HG02678 (cell line): ENCODE data around the gene CTCF.
"Not testable (repeated sequence)": the region's sequence is repeated elsewhere in the genome, so short reads cannot be mapped to it uniquely, and the experiment has no call there.

Source experiments
- ATAC-seq: cut with Tn5 transposase; IDR thresholded peaks from one replicate; pipeline ENCODE4 v1.9.1; 2021; ENCODE audit warnings: mild to moderate bottlenecking, moderate library complexity; ENCODE audit not compliant: unreplicated experiment

Gene CTCF, protein sequence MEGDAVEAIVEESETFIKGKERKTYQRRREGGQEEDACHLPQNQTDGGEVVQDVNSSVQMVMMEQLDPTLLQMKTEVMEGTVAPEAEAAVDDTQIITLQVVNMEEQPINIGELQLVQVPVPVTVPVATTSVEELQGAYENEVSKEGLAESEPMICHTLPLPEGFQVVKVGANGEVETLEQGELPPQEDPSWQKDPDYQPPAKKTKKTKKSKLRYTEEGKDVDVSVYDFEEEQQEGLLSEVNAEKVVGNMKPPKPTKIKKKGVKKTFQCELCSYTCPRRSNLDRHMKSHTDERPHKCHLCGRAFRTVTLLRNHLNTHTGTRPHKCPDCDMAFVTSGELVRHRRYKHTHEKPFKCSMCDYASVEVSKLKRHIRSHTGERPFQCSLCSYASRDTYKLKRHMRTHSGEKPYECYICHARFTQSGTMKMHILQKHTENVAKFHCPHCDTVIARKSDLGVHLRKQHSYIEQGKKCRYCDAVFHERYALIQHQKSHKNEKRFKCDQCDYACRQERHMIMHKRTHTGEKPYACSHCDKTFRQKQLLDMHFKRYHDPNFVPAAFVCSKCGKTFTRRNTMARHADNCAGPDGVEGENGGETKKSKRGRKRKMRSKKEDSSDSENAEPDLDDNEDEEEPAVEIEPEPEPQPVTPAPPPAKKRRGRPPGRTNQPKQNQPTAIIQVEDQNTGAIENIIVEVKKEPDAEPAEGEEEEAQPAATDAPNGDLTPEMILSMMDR

DNA sequence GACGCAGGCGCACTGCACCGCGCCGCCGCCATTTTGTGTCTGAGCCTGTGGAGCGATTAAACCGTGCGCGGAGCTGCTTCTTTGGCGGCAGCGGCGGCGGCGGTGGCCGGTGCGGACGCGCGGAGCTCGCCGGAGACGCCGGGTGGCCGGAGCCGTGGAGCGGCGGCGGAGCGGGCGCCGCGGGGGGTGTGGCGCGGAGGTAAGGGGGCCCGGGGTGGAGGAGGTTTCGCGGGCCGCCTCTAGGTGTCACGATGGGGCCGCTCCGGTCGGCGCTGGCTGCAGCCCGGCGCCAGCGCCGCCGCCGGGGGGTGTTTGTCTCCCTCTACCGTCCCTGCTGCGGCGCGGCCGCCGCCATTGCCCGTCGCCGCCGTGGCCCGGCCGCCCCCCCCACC is at the start of gene CTCF:
CTCF (plus strand) TSS at position 1 of the 392 bp plus-strand sequence. CDS start 48,307 bp downstream, outside the sequence.
- peak; percentile 48 for ATAC-seq

DNA sequence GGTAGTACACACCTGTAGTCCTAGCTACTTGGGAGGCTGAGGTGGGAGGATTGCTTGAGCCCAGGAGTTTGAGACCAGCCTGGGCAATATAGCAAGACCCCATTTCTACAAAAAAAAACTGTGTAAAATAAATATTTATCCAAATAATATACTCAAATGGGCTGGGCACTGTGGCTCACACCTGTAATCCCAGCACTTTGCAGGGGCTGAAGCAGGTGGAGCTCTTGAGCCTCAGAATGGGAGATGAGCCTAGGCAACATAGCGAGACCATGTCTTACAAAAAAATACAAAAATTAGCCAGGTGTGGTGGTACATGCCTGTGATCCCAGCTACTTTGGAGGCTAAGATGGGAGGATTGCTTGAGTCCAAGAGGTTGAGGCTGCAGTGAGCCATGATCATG is 48.4 kb upstream of the CTCF start:
- not testable (repeated sequence) for ATAC-seq

DNA sequence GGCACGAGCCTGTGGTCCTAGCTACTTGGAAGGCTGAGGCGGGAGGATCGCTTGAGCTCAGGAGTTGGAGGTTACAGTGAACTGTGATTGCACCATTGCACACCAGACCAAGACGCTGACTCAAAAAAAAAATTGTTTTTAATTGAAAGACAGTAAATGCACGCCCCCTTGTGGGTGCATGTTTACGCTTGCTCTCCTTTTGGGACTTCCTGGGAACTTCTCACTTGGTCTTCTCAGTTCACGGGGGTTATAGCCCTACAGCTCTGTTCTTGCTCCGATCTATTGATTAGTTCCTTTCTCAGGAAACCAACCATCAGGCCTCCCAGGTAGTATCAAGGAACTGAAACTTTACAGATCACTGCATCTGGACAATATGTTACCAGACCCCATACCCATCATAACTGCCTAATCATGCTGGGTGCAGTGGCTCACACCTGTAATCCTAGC is 47.9 kb upstream of the CTCF start:
- ATAC-seq, result no peak

DNA sequence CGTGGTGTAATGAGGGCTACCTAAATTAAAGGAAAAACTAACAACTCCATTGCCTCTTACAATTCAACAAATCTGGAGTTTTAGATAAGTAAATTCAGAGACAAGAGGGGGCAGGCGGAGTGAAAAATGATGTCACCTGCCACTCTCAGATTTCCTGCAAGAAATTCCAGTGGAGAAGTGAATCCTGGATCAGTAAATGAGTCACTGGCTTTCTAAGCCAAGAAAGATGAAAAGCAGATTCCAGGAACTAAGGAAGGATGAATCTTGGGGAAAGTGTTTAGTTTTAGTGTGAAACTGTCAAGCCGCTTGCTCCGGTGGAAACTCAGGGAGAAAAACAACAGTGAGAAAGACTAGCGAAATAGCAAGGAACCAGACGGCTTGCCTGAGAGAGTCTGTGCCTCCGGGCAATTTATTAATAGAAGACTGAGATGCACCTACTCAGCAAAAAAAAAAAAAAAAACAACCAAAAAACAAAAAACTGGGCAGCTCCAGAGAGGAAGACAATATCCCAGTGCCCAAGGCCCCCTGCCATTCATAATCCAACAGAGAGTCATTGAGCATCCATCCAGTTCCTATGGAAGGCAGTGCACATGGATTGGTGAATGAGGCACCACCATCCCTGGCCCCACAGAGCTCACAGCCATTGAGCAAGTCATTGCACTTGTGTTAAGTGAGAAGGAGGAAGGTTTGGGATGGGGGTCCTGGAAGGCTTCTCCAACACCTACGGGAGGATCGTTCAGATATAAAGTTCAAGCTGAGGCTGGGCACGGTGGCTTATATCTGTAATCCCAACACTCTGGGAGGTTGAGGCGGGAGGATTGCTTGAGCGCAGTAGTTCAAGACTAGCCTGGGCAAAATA is 45.8 kb upstream of the CTCF start:
- ATAC-seq, result no peak

DNA sequence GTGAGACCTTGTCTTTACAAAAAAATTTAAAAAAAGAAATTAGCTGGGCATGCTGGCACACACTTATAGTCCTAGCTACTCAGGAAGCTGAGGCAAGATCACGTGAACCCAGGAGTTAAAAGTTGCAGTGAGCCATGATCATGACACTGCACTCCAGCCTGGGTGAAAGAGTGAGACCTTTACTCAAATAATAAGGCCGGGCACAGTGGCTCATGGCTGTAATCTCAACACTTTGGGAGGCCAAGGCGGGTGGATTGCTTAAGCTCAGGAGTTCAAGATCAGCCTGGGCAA is 45.2 kb upstream of the CTCF start:
- no peak for ATAC-seq

DNA sequence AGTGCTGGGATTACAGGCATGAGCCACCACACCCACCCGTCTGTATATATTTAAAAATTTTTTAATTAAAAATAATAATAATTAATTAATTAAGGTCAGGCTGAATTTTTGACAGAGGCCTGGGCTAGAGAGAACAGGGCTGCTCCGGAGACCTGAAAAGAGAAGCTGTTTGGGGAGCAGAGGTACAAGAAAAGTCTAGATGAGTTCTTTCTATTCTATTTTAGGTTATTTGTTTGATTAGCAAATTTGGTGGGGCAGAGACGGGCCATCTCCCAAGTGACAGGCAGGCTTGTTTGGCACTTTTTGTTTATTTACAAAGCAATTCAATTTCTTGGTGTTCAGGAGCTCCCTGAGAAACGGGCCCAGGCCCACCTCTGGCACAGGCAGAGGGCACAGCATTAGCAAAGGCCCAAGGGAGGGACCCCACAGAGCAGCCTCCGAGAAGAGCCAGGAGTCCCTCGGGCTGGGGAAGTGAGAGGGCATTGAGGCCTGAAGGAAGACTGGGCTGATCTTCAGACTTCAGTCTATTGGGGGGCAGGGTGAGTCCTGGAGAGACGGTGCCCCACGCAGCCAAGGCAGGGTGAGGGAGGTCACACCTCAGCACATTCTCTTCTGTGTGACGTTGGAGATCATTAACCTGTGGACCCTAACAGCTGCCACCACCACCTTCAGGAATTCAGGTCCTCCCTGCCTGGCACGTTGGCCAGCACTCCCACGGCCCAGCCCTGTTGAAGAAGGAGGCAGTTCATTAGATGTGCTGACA is 44.5 kb upstream of the CTCF start:
- ATAC-seq, result peak; percentile 50

DNA sequence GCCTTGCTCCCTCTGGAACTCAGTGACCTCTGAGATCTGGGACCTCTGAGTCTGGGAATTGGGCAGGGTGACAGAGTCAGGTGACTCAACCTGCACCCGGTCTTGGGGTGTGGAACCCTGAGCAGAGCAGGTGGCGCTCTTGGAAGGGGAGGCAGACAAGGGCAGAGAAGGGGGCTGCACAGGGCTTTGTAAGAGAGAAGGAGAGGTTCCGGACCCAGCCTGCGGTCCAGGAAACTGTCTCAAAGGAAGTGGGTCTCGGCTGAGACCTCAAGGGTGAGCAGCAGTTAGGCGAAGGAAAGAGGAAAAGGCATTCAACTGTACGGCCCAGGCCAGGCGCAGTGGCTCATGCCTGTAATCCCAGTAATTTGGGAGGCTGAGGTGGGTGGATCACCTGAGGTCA is 43.6 kb upstream of the CTCF start:
- ATAC-seq, result no peak

DNA sequence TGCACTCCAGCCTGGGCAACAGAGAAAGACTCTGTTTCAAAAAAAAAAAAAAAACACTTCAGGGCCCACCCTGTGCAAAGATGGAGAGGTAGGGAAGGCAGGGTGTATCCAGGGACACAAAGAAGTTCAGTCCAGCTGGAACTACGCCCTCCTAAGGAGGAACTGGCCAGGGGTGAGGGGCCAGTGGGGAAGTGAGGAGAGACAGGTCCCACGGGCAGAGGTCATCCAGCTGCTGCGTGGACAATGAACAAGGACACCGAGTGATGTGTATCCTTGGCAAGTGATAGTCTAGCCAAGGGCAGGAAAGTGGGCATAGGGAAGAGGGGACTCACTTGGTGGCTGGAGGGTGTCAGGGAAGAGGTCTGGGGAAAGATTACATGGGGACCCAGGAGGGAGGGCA is 43.1 kb upstream of the CTCF start:
- ATAC-seq, result no peak

DNA sequence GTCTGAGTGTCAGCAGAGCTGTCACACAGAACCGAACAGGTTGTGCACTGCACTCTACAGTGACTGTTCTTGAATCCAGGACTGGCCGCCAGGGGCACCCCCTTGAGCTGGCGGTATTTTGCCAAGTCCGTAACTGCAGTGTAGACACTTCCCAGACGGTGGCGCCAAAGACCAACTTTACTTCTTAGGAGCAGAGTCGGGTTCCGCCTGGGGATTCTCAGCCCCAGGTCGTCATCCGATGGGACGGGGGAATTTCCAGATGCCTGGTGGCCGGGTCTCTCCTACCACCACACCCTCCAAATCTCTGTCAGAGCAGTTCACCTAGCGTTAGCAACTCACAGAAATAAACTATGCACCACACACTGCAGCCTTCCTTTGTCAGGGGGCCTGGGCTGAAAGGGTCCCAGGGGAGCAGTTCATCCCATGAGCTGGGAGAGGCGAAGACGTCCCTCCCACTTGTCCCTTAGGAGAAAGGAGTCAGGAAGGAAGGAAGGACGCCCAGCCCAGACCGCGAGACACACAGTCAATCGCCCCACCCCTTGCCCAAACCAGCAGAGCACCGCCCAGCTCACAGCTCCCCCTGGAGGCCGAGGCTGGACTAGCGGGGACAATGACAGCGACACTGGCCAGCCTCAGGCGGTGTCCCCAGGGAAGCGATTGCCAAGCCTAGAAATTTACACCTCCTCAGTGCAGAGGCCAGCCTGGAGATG is 41.1 kb upstream of the CTCF start:
- ATAC-seq, result peak; percentile 65

DNA sequence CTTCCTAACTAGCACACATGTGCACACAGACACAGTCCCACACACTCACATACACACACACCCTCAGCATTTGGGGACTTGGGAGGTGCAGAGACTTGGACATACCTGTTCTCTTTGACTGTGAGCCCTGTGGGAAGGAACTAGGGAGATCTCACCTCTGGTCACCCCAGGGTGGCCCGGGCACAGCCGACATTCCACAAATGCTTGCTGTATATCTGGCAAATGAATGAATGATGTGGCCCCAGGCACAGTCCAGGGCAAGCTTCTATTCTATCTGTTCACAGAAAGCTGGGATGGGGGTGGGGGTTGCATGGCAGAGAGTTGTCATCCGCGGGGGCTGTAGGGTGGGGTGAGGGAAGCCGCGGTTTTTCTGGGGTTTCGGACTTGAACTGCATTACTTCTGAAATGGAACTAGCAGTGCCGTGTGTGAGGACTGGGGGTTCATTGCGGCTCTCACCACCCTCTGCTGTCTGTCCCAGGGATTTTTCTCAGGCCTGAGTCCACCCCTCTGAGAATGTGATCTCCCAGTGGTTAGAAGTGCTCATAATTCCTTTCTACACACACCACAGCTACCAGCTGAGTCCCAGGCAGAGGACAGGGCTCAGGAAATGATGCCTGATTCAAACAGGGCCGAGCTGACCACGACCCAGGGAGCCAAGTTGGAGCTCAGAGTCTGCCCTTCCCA is 37.0 kb upstream of the CTCF start:
- ATAC-seq, result no peak

DNA sequence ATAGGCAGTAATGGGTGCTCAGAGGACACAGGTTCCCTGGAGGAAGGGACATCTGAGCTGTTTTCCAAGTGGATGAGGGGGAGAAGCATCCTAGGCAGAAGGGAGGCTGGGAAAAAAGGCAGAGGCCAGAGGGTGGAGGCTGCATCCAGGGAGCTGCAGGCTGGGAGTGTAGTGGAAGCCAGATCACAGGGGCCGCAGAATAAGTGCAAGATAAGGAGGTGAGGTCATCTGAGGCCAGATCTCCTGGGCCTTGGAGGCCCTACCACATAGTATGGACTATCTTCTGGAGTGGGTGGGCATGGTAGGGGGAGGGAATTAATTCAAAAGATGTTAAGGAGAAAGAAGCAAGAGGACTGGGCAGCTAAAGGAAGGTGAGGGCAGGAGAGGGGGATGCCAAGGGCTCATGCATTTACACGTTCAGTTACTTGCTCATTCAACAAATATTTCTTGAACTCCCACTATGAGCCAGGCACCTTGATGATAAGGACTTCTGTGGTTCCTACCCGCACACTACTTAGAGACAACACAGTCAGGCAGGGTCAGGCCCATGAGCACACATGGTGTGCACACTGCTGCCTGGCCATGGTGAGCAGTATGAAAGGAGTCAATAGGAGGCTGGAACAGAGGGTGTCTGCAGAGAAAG is 36.1 kb upstream of the CTCF start:
- ATAC-seq, result no peak

DNA sequence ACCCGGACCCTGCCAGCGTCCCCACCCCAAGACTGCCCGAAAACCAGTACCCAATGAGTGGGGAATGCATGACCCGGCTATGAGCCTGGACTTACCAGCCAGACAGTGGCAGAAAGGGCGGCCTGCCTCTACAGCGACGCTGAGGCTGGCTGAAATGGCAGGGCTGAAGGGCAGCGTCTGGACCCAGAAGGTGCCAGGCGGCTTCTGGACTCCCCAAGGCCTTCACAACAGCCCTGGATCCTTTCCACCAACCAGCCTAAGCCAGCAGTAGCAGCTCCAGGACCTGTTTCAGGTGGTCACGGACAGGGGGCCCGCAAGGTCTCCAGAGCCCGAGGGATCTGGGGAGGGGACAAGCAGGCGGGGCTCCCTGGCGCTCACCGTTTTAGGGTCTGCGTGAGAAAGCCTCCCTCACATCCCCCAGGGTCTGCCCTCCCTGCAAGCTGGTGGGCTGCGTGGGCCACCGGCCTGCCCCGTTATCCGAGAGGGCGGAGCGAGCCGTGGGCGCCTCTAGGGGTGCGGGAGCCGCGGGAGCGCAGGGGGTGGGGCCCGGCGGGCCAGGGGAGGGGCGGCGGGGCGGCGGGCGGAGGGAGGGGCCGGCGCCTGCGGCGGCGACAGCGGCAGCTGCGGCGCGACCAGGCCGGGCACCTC is 34.0 kb upstream of the CTCF start, which contains the start of gene RIPOR1:
RIPOR1 (plus strand) TSS at position 608 of the 648 bp plus-strand sequence. CDS start 9,618 bp downstream, outside the sequence.
- no peak for ATAC-seq

DNA sequence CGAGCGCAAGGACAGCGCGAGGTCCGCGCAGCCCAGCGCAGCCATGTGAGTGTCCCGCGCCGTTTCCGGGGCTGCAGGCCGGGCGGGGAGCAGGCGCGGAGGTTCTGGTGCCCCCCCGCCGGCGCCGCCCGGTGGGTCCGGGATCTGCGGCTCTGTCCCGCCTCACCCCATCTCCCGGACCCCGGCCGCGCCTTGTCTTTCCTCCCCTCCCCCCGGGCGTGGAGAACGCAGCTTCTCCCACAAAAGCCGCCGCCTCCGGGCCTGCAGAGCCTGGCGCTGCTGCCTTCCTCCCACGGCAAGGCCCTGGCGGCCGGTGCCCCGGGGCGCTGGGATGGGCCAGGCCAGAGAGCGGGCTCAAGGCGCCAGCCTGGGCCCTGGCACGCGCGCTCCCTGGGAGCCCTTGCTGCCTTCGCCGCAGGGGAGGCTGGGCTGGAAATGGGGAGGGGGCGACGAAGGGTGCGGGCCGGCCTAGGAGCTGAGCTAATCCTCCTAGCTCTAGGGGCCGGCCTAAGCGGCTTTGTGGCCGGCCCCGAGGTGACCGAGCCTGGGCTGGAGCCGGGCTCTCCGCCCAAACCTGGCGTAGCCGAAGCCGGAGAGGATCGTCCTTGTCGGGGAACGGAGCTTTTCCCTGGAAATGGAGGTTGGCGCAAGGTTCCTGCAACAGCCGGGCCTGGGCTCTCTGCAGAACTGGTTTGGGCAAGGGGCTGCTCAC is 33.3 kb upstream of the CTCF start:
- ATAC-seq, result no peak

DNA sequence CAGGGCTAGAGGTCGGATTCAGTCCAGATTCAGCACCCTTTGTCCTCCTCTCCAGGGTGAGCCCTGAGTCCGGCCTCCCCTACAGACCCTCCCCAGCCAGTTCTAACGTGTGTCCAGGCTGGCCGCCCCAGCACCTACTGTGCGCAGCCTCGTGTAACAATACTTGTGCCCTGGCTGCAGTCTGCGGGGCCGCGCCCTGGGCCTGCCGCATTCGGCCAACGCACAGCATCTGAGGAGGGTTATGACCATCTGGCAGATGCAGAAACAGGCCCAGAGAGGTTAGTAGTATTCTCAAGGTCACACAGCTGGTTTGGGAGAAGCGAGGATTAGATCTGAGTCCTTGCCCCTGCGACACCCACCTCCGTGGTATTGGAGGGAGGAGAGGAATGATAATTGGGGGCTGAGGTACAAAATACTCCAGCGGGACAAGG is 32.7 kb upstream of the CTCF start:
- no peak for ATAC-seq

DNA sequence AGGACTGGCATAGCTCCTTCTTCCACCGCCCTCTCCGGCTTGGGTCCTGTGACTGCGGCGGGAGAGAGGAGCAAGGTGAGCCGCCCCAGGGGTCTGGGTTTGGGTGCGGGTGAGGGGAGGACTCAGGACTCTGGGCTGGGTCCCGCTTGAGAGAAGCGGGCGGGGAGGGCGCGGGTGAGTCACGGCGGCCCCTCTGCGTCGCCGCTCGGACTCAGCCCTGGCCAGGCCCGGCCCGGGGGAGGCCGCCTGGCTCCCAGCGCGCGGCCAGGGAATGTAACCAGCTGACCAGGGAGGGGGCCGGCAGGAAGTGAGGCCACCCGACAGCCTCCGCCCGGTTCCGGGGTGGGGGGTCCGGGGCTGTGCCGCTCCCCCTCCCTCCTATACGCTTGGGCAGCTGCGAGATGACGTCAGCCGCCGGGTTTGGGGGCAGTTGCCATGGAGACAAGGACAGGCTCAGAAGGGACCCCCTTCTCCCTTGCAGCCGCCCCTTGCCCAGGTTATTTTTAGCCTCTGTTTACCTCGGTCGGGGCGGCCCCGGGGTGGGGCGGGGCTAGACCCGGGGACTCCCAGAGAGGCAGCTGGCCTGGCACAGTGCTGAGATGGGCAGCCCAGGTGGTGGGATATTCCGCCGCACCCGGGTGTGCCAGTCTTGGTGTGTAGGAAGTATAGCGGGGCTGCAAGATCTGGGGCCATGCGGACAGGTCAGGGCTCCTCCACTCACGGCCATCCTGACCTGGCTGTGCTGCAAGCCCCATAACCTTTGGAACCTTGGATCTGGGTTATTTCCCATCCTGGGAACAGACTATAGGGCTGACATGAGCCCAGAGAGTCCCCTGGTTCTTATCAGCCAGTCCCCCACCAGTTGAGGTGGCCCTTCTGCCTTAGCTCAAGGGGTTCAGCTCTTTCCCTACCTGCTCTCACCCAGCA is 32.0 kb upstream of the CTCF start:
- ATAC-seq, result peak; percentile 41

DNA sequence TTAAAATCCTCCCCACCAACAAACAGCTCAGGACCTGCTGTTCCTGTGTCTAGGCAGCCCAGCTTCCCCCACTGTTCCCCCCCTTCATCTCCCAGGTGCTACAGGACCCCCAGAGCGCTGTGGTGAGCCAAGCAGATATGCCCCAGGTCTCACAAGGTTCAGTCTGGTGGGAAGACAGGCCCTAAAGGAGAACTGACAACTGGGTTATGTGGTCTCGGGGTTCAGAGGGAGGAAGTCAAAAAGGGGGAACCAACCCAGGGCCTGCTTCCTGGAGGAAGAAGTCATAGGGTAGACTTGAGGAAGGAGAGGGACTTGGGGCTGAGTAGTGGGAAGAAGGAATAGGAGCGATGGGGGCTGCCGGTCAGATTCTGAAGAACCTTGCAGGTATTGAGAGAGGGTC is 31.1 kb upstream of the CTCF start:
- ATAC-seq, result no peak
